Liver (tissue), 9 donors: ENCODE measurements around the gene KAT7. TPM values are rescaled to one million over a fixed set of nuclear protein-coding genes. Genes with fewer than 3 reads are reported as not detected.
A peak's percentile ranks its signal among the peaks of the same experiment; 100 is the strongest.

ENCODE experiments used
- DNase-seq: peaks from one replicate; pipeline ENCODE4 v3.0.0-alpha.2; 2017; ENCODE audit warnings: low spot score
- H3K27ac ChIP-seq, 2 donors: one replicate each; pipeline ENCODE4 v1.7.0; 2013; ENCODE audit warnings: inconsistent platforms in 2 of 2, low read length in 2 of 2, control low read depth in 1 of 2, low read depth in 1 of 2, mild to moderate bottlenecking in 1 of 2
- H3K27me3 ChIP-seq, 4 donors: one replicate each; pipeline versions ENCODE4 v1.6.1 to v1.7.0; 2013; ENCODE audit warnings: low read length in 3 of 4, inconsistent platforms in 1 of 4, mild to moderate bottlenecking in 1 of 4, moderate library complexity in 1 of 4; ENCODE audit not compliant: control insufficient read depth in 4 of 4, insufficient read depth in 4 of 4
- H3K36me3 ChIP-seq, 4 donors: one replicate each; pipeline versions ENCODE4 v1.6.1 to v1.7.0; 2013; ENCODE audit warnings: low read length in 3 of 4, mild to moderate bottlenecking in 3 of 4, low read depth in 1 of 4, moderate library complexity in 1 of 4; ENCODE audit not compliant: control insufficient read depth in 4 of 4, insufficient read depth in 3 of 4
- H3K4me1 ChIP-seq, 4 donors: one replicate each; pipeline versions ENCODE4 v1.6.1 to v1.7.0; 2013; ENCODE audit warnings: low read length in 3 of 4, mild to moderate bottlenecking in 3 of 4, moderate library complexity in 1 of 4; ENCODE audit not compliant: control insufficient read depth in 4 of 4, insufficient read depth in 4 of 4
- H3K4me3 ChIP-seq, 3 donors: one replicate each; pipeline versions ENCODE4 v1.6.1 to v1.7.0; 2013; ENCODE audit warnings: low read length in 3 of 3, control low read depth in 1 of 3, low read depth in 1 of 3, mild to moderate bottlenecking in 1 of 3
- H3K9ac ChIP-seq, 2 donors: one replicate each; pipeline ENCODE4 v1.7.0; 2013; ENCODE audit warnings: low read length in 2 of 2, mild to moderate bottlenecking in 2 of 2, moderate library complexity in 2 of 2, control low read depth in 1 of 2, low read depth in 1 of 2
- H3K9me3 ChIP-seq, 4 donors: one replicate each; pipeline versions ENCODE4 v1.6.1 to v1.7.0; 2013; ENCODE audit warnings: low read length in 3 of 4; ENCODE audit not compliant: control insufficient read depth in 4 of 4
- EGR1 ChIP-seq, 2 donors: IDR thresholded peaks; 2 replicates each; pipeline ENCODE4 v1.6.1; 2016 to 2018; ENCODE audit warnings: antibody characterized with exemption in 2 of 2, low read depth in 2 of 2
- FOXA1 ChIP-seq: IDR thresholded peaks from 2 replicates; pipeline ENCODE4 v1.6.1; 2016; ENCODE audit warnings: antibody characterized with exemption
- GABPA ChIP-seq, 2 donors: IDR thresholded peaks in 1 of 2; conservative IDR thresholded peaks in 1 of 2; 2 replicates each; pipeline ENCODE4 v1.6.1; 2016; ENCODE audit warnings: antibody characterized with exemption in 2 of 2, mild to moderate bottlenecking in 1 of 2, moderate library complexity in 1 of 2
- HNF4A ChIP-seq, 2 donors: conservative IDR thresholded peaks; 2 replicates each; pipeline ENCODE4 v1.6.1; 2016; ENCODE audit warnings: antibody characterized with exemption in 2 of 2, mild to moderate bottlenecking in 2 of 2
- HNF4G ChIP-seq: IDR thresholded peaks from 2 replicates; pipeline ENCODE4 v1.6.1; 2016; ENCODE audit warnings: antibody characterized with exemption
- JUND ChIP-seq, 2 donors: IDR thresholded peaks; 2 replicates each; pipeline ENCODE4 v1.6.1; 2016; ENCODE audit warnings: antibody characterized with exemption in 2 of 2
- NR2F2 ChIP-seq: IDR thresholded peaks from 2 replicates; pipeline ENCODE4 v1.6.1; 2016; ENCODE audit warnings: antibody characterized with exemption
- RAD21 ChIP-seq, 2 donors: IDR thresholded peaks; 2 replicates each; pipeline ENCODE4 v1.6.1; 2016; ENCODE audit warnings: antibody characterized with exemption in 2 of 2, mild to moderate bottlenecking in 2 of 2
- RXRA ChIP-seq, 2 donors: IDR thresholded peaks; 2 replicates each; pipeline ENCODE4 v1.6.1; 2017 to 2018; ENCODE audit warnings: antibody characterized with exemption in 2 of 2, mild to moderate bottlenecking in 1 of 2
- SP1 ChIP-seq: IDR thresholded peaks from 2 replicates; pipeline ENCODE4 v1.6.1; 2018; ENCODE audit warnings: antibody characterized with exemption, mild to moderate bottlenecking
- TAF1 ChIP-seq: conservative IDR thresholded peaks from 2 replicates; pipeline ENCODE4 v1.6.1; 2016; ENCODE audit warnings: antibody characterized with exemption, mild to moderate bottlenecking
- YY1 ChIP-seq: IDR thresholded peaks from 2 replicates; pipeline ENCODE4 v1.6.1; 2016; ENCODE audit warnings: antibody characterized with exemption, mild to moderate bottlenecking
- WGBS: extraction: QIAGEN DNeasy Blood & Tissue Kit; methylation state at CpG from one replicate; pipeline ENCODE4 v1.1.7; 2013; 5-methylcytosine and 5-hydroxymethylcytosine counted together
- polyA plus RNA-seq, 2 donors: library from polyadenylated mRNA; stranded (reverse) in 1 of 2; unstranded in 1 of 2; fragments of 200-250 nt in 1 of 2; fragments of >200 nt in 1 of 2; fragmentation: Nextera tagmentation in 1 of 2; extraction: Ambion mirVana in 1 of 2; gene quantifications; one replicate each; pipeline versions ENCODE4 v1.2.1 to v1.2.3, GENCODE V29; 2013 to 2015
- total RNA-seq, 2 donors: library from RNA; depleted of rRNA; stranded (reverse); fragments of >200 nt; gene quantifications; one replicate each; pipeline ENCODE4 v1.2.3, GENCODE V29; 2014
- TF ChIP-seq, protein P1 (sequence below): fragments of 150-350 bp; IDR thresholded peaks from 2 replicates; pipeline ENCODE4 v1.5.1; 2017; ENCODE audit warnings: improper control_type of control experiment, low read depth, low read length; ENCODE audit not compliant: missing input control
- TF ChIP-seq, protein P2 (sequence below): IDR thresholded peaks from 2 replicates; pipeline ENCODE4 v1.6.1; 2016; ENCODE audit warnings: antibody characterized with exemption
- TF ChIP-seq, protein P3 (sequence below): IDR thresholded peaks from 2 replicates; pipeline ENCODE4 v1.6.1; 2016; ENCODE audit warnings: antibody characterized with exemption
- TF ChIP-seq, protein P4 (sequence below): IDR thresholded peaks from 2 replicates; pipeline ENCODE4 v1.6.1; 2016; ENCODE audit warnings: antibody characterized with exemption, mild to moderate bottlenecking
- TF ChIP-seq, protein P5 (sequence below): IDR thresholded peaks from 2 replicates; pipeline ENCODE4 v1.6.1; 2016; ENCODE audit warnings: antibody characterized with exemption
- donor health status: healthy.
- donor health status: healthy.
- donor health status: healthy.
- donor health status: healthy.
- donor health status: healthy.

Gene KAT7
- total and polyA plus RNA-seq, 4 donors, result 6.1 to 24.2 (median 12.6) TPM

DNA sequence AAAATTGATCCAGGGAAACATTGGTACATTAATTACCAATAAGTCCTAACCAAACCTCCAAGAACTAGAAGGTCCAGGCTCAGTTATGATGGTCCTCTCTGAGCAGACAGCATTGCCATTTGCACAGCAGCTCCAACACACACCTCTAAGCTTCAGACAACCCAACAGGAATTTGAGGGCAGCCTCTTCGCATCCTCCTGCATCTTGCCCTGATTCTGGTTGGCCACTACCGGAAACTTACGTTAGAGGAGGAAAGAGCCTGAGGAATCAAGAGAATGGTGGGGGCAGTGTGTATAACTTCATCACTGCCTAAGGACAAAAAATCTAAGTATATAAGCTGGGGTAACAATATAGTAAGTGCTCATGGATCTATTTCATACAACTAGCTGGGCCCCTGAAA is 40.3 kb upstream of the KAT7 start:
- WGBS, result 85% methylated on average over 3 of the region's 3 CpGs
- Histone ChIP-seq H3K27me3 (no peaks in the 10 kb centered on the region), H3K9ac (no peak overlapping the region), H3K36me3 (no peaks in the 10 kb centered on the region), H3K4me1 (peaks cover 6 to 28% (median 20%) of the 10 kb centered on the region in 4 donors), H3K27ac (peak overlapping the region in 1 of 2 donors; percentile 22), H3K4me3 (no peak overlapping the region), H3K9me3 (no peaks in the 10 kb centered on the region)
- TF ChIP-seq EGR1 (IDR thresholded peaks at IDR 0.05; ENCODE audit: low read depth in 2 of 2), result no peak
- TF ChIP-seq GABPA (IDR thresholded peaks at IDR 0.05 in 1 of 2, conservative IDR thresholded peaks at IDR 0.05 in 1 of 2), result no peak
- no peak for TF ChIP-seq NR2F2
- TF ChIP-seq, protein P1, sequence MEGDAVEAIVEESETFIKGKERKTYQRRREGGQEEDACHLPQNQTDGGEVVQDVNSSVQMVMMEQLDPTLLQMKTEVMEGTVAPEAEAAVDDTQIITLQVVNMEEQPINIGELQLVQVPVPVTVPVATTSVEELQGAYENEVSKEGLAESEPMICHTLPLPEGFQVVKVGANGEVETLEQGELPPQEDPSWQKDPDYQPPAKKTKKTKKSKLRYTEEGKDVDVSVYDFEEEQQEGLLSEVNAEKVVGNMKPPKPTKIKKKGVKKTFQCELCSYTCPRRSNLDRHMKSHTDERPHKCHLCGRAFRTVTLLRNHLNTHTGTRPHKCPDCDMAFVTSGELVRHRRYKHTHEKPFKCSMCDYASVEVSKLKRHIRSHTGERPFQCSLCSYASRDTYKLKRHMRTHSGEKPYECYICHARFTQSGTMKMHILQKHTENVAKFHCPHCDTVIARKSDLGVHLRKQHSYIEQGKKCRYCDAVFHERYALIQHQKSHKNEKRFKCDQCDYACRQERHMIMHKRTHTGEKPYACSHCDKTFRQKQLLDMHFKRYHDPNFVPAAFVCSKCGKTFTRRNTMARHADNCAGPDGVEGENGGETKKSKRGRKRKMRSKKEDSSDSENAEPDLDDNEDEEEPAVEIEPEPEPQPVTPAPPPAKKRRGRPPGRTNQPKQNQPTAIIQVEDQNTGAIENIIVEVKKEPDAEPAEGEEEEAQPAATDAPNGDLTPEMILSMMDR, result no peak
- no peak for TF ChIP-seq YY1
- TF ChIP-seq, protein P2, sequence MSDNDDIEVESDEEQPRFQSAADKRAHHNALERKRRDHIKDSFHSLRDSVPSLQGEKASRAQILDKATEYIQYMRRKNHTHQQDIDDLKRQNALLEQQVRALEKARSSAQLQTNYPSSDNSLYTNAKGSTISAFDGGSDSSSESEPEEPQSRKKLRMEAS, result no peak
- TF ChIP-seq FOXA1, result no peak
- TF ChIP-seq, protein P3, sequence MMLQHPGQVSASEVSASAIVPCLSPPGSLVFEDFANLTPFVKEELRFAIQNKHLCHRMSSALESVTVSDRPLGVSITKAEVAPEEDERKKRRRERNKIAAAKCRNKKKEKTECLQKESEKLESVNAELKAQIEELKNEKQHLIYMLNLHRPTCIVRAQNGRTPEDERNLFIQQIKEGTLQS, result no peak
- no peak for TF ChIP-seq HNF4A (conservative IDR thresholded peaks at IDR 0.05)
- TF ChIP-seq RXRA (IDR thresholded peaks at IDR 0.05), result no peak
- TF ChIP-seq JUND (IDR thresholded peaks at IDR 0.05), result no peak
- no peak for TF ChIP-seq TAF1
- no peak for TF ChIP-seq RAD21 (IDR thresholded peaks at IDR 0.05)
- TF ChIP-seq, protein P4, sequence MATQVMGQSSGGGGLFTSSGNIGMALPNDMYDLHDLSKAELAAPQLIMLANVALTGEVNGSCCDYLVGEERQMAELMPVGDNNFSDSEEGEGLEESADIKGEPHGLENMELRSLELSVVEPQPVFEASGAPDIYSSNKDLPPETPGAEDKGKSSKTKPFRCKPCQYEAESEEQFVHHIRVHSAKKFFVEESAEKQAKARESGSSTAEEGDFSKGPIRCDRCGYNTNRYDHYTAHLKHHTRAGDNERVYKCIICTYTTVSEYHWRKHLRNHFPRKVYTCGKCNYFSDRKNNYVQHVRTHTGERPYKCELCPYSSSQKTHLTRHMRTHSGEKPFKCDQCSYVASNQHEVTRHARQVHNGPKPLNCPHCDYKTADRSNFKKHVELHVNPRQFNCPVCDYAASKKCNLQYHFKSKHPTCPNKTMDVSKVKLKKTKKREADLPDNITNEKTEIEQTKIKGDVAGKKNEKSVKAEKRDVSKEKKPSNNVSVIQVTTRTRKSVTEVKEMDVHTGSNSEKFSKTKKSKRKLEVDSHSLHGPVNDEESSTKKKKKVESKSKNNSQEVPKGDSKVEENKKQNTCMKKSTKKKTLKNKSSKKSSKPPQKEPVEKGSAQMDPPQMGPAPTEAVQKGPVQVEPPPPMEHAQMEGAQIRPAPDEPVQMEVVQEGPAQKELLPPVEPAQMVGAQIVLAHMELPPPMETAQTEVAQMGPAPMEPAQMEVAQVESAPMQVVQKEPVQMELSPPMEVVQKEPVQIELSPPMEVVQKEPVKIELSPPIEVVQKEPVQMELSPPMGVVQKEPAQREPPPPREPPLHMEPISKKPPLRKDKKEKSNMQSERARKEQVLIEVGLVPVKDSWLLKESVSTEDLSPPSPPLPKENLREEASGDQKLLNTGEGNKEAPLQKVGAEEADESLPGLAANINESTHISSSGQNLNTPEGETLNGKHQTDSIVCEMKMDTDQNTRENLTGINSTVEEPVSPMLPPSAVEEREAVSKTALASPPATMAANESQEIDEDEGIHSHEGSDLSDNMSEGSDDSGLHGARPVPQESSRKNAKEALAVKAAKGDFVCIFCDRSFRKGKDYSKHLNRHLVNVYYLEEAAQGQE, result no peak
- TF ChIP-seq, protein P5, sequence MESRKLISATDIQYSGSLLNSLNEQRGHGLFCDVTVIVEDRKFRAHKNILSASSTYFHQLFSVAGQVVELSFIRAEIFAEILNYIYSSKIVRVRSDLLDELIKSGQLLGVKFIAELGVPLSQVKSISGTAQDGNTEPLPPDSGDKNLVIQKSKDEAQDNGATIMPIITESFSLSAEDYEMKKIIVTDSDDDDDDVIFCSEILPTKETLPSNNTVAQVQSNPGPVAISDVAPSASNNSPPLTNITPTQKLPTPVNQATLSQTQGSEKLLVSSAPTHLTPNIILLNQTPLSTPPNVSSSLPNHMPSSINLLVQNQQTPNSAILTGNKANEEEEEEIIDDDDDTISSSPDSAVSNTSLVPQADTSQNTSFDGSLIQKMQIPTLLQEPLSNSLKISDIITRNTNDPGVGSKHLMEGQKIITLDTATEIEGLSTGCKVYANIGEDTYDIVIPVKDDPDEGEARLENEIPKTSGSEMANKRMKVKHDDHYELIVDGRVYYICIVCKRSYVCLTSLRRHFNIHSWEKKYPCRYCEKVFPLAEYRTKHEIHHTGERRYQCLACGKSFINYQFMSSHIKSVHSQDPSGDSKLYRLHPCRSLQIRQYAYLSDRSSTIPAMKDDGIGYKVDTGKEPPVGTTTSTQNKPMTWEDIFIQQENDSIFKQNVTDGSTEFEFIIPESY, result no peak
- no peak for TF ChIP-seq HNF4G
- no peak for TF ChIP-seq SP1
- DNase-seq, result no peak
